Fibroblast of villous mesenchyme (primary cell): Measurements from ENCODE around the gene IER2. TPM values are rescaled to one million over a fixed set of nuclear protein-coding genes. Genes with fewer than 3 reads are reported as not detected.
A peak's percentile ranks its signal among the peaks of the same experiment; 100 is the strongest.
"Not testable (repeated sequence)": the region's sequence is repeated elsewhere in the genome, so short reads cannot be mapped to it uniquely, and the experiment has no call there.

Source experiments
- DNase-seq: peaks from one replicate; pipeline ENCODE4 v3.0.0-alpha.2; 2010; ENCODE audit warnings: low read depth
- H3K4me3 ChIP-seq: 2 replicates; pipeline ENCODE4 v1.5.1; 2011; ENCODE audit warnings: low read depth, mild to moderate bottlenecking, low read length
- CTCF ChIP-seq: IDR thresholded peaks from 2 replicates; pipeline ENCODE4 v1.5.1; 2012; ENCODE audit warnings: low read depth, mild to moderate bottlenecking, low read length; ENCODE audit not compliant: insufficient read depth
- total RNA-seq: library from RNA; depleted of rRNA; stranded (reverse); fragments of >200 nt; gene quantifications from 2 replicates; pipeline ENCODE4 v1.2.3, GENCODE V29; 2012

IER2 gene
- total RNA-seq, 1 donor: 22.0 TPM

GRCh38 chr19:13146763-13147563 is 3.2 kb upstream of the IER2 start:
- H3K4me3 ChIP-seq: no peak overlapping the region
- DNase-seq: peak; percentile 71
- no peak for TF ChIP-seq CTCF

- peak overlapping the region; percentile 89 for H3K4me3 ChIP-seq
- DNase-seq: not testable (repeated sequence)
Measured at GRCh38 chr19:13149173-13149627, 1.0 kb upstream of the IER2 start.

GRCh38 chr19:13149628-13150186 is 504 bp upstream of the IER2 start:
- H3K4me3 ChIP-seq: peak overlapping the region; percentile 89
- TF ChIP-seq CTCF: no peak
- DNase-seq: peak; percentile 39

GRCh38 chr19:13150931-13151604 is 857 bp downstream of the IER2 start:
- no peak for TF ChIP-seq CTCF
- peak overlapping the region; percentile 89 for H3K4me3 ChIP-seq
- DNase-seq: no peak

- peak; percentile 8 for TF ChIP-seq CTCF
- peak overlapping the region; percentile 94 for H3K4me3 ChIP-seq
- peak; percentile 99 for DNase-seq
Measured at GRCh38 chr19:13151605-13152355, 1.6 kb downstream of the IER2 start.

GRCh38 chr19:13152356-13152973 is 2.3 kb downstream of the IER2 start:
- TF ChIP-seq CTCF: no peak
- peak overlapping the region; percentile 94 for H3K4me3 ChIP-seq
- DNase-seq: no peak
